H9 (cell line): ENCODE results near the gene GCN1. TPM values are rescaled to one million over a fixed set of nuclear protein-coding genes. Genes with fewer than 3 reads are reported as not detected.

Experiments used
- DNase-seq: peaks from one replicate; pipeline ENCODE4 v3.0.0-alpha.2; 2017
- H2AFZ ChIP-seq: one replicate; pipeline ENCODE4 v1.6.1; 2013; ENCODE audit warnings: mild to moderate bottlenecking, low read length, control low read depth, moderate library complexity
- H2AK5ac ChIP-seq: 2 replicates; pipeline ENCODE4 v1.6.1; 2013; ENCODE audit warnings: low read length, control low read depth, mixed read lengths; ENCODE audit not compliant: insufficient read length
- H2BK120ac ChIP-seq: one replicate; pipeline ENCODE4 v1.6.1; 2013; ENCODE audit warnings: low read depth, mild to moderate bottlenecking, low read length, control low read depth, inconsistent platforms; ENCODE audit not compliant: poor library complexity, severe bottlenecking
- H2BK12ac ChIP-seq: 2 replicates; pipeline ENCODE4 v1.6.1; 2013; ENCODE audit warnings: low read length, control low read depth, mixed read lengths, low read depth; ENCODE audit not compliant: insufficient read length
- H2BK15ac ChIP-seq: 2 replicates; pipeline ENCODE4 v1.6.1; 2013; ENCODE audit warnings: low read depth, low read length, control low read depth
- H2BK20ac ChIP-seq: one replicate; pipeline ENCODE4 v1.6.1; 2013; ENCODE audit warnings: low read depth, mild to moderate bottlenecking, low read length, control low read depth, inconsistent platforms; ENCODE audit not compliant: poor library complexity, severe bottlenecking
- H2BK5ac ChIP-seq: 2 replicates; pipeline ENCODE4 v1.6.1; 2013; ENCODE audit warnings: low read length, control low read depth, mixed read lengths; ENCODE audit not compliant: insufficient read length
- H3K14ac ChIP-seq: 2 replicates; pipeline ENCODE4 v1.6.1; 2013; ENCODE audit warnings: low read length, control low read depth; ENCODE audit not compliant: insufficient read depth
- H3K18ac ChIP-seq: 2 replicates; pipeline ENCODE4 v1.6.1; 2013; ENCODE audit warnings: low read depth, mild to moderate bottlenecking, mixed read lengths, low read length, control low read depth; ENCODE audit not compliant: insufficient read length
- H3K23ac ChIP-seq: 2 replicates; pipeline ENCODE4 v1.6.1; 2013; ENCODE audit warnings: low read length, control low read depth, mixed read lengths, low read depth; ENCODE audit not compliant: insufficient read length
- H3K23me2 ChIP-seq: 2 replicates; pipeline ENCODE4 v1.6.1; 2013; ENCODE audit warnings: low read depth, mild to moderate bottlenecking, mixed read lengths, low read length, control low read depth; ENCODE audit not compliant: insufficient read length, poor library complexity, severe bottlenecking
- H3K27ac ChIP-seq: 2 replicates; pipeline ENCODE4 v1.5.1; 2013; ENCODE audit warnings: low read length, control low read depth, mixed read lengths, low read depth; ENCODE audit not compliant: insufficient read length
- H3K27me3 ChIP-seq: 2 replicates; pipeline ENCODE4 v1.6.1; 2013; ENCODE audit warnings: low read length, control low read depth, inconsistent platforms; ENCODE audit not compliant: insufficient read depth
- H3K4ac ChIP-seq: 2 replicates; pipeline ENCODE4 v1.6.1; 2013; ENCODE audit warnings: low read depth, mild to moderate bottlenecking, control low read depth, inconsistent platforms, low read length, moderate library complexity
- H3K4me1 ChIP-seq: 2 replicates; pipeline ENCODE4 v1.6.1; 2013; ENCODE audit warnings: low read length, control low read depth, inconsistent platforms; ENCODE audit not compliant: insufficient read depth
- H3K4me2 ChIP-seq: 2 replicates; pipeline ENCODE4 v1.6.1; 2013; ENCODE audit warnings: low read length, control low read depth, mixed read lengths; ENCODE audit not compliant: insufficient read length, insufficient read depth
- H3K56ac ChIP-seq: 2 replicates; pipeline ENCODE4 v1.6.1; 2013; ENCODE audit warnings: low read depth, mild to moderate bottlenecking, mixed read lengths, low read length, control low read depth; ENCODE audit not compliant: insufficient read length
- H3K79me1 ChIP-seq: 2 replicates; pipeline ENCODE4 v1.6.1; 2013; ENCODE audit warnings: low read depth, mild to moderate bottlenecking, moderate library complexity, low read length, control low read depth, inconsistent platforms; ENCODE audit not compliant: insufficient read depth, poor library complexity, severe bottlenecking
- H3K79me2 ChIP-seq: 2 replicates; pipeline ENCODE4 v1.6.1; 2013; ENCODE audit warnings: low read length, control low read depth, inconsistent platforms; ENCODE audit not compliant: insufficient read depth
- H3K9ac ChIP-seq: 2 replicates; pipeline ENCODE4 v1.6.1; 2013; ENCODE audit warnings: low read length, control low read depth, mixed read lengths; ENCODE audit not compliant: insufficient read length; ENCODE audit errors: extremely low read depth
- H3K9me3 ChIP-seq: one replicate; pipeline ENCODE4 v1.6.1; 2013; ENCODE audit warnings: low read depth, low read length, inconsistent platforms; ENCODE audit not compliant: control insufficient read depth
- H3T11ph ChIP-seq: one replicate; pipeline ENCODE4 v1.6.1; 2013; ENCODE audit warnings: mild to moderate bottlenecking, low read length, control low read depth, inconsistent platforms
- H4K20me1 ChIP-seq: one replicate; pipeline ENCODE4 v1.6.1; 2013; ENCODE audit not compliant: control insufficient read depth, insufficient read length, insufficient read depth
- H4K5ac ChIP-seq: 2 replicates; pipeline ENCODE4 v1.6.1; 2013; ENCODE audit warnings: low read depth, mild to moderate bottlenecking, mixed read lengths, low read length, control low read depth; ENCODE audit not compliant: insufficient read length
- H4K8ac ChIP-seq: replicated peaks from 2 replicates; pipeline ENCODE4 v1.6.1; 2013; ENCODE audit warnings: low read length, control low read depth, mixed read lengths, low read depth; ENCODE audit not compliant: insufficient read length
- H4K91ac ChIP-seq: 2 replicates; pipeline ENCODE4 v1.6.1; 2013; ENCODE audit warnings: low read depth, mild to moderate bottlenecking, moderate library complexity, mixed read lengths, low read length, control low read depth; ENCODE audit not compliant: insufficient read length
- H3K27ac Mint-ChIP-seq, 3 experiments: 2 replicates in 2 of 3; 3 replicates in 1 of 3; pipeline ENCODE4 v1.8.0; 2020 to 2021; ENCODE audit warnings: mixed read lengths in 3 of 3, mild to moderate bottlenecking in 1 of 3, moderate library complexity in 1 of 3
- H3K27me3 Mint-ChIP-seq: 2 replicates; pipeline ENCODE4 v1.8.0; 2021; ENCODE audit warnings: low read depth, mild to moderate bottlenecking, moderate library complexity, mixed read lengths
- H3K36me3 Mint-ChIP-seq, 3 experiments: 2 replicates in 2 of 3; 3 replicates in 1 of 3; pipeline ENCODE4 v1.8.0; 2020 to 2021; ENCODE audit warnings: low read depth in 3 of 3, mixed read lengths in 3 of 3; ENCODE audit not compliant: insufficient read depth in 1 of 3
- H3K4me1 Mint-ChIP-seq, 2 experiments: 2 replicates each; pipeline ENCODE4 v1.8.0; 2020; ENCODE audit warnings: mixed read lengths in 2 of 2
- H3K4me3 Mint-ChIP-seq, 2 experiments: 2 replicates in 1 of 2; 3 replicates in 1 of 2; pipeline ENCODE4 v1.8.0; 2020 to 2021; ENCODE audit warnings: mild to moderate bottlenecking in 2 of 2, mixed read lengths in 2 of 2, moderate library complexity in 1 of 2
- H3K9me3 Mint-ChIP-seq, 2 experiments: 2 replicates in 1 of 2; 3 replicates in 1 of 2; pipeline ENCODE4 v1.8.0; 2020; ENCODE audit warnings: mild to moderate bottlenecking in 2 of 2, mixed read lengths in 2 of 2, moderate library complexity in 1 of 2
- CTCF ChIP-seq: fragments of 200-600 bp; sonication (generic); conservative IDR thresholded peaks from 3 replicates; pipeline ENCODE4 v1.8.0; 2021; ENCODE audit warnings: antibody characterized with exemption, mild to moderate bottlenecking
- WGBS: extraction: QIAGEN DNeasy Blood & Tissue Kit; methylation state at CpG from one replicate; pipeline ENCODE4 v1.1.7; 2013; ENCODE audit warnings: missing lambda C conversion rate, low lambda C conversion rate, mixed read lengths; ENCODE audit not compliant: insufficient read length; ENCODE audit errors: extremely low coverage; 5-methylcytosine and 5-hydroxymethylcytosine counted together
- total RNA-seq: library from RNA; stranded (reverse); gene quantifications from 2 replicates; pipeline ENCODE4 v1.2.1, GENCODE V29; 2021

The GCN1 gene
- total RNA-seq, 1 experiment from 2014 or later, result 137 TPM

- H3K4me1 ChIP-seq, result no peaks in the 10 kb centered on the region
- H4K5ac ChIP-seq, result no peak overlapping the region
- H4K8ac ChIP-seq, result no peak overlapping the region
- no peak for DNase-seq
- no peak overlapping the region for H3K27ac ChIP-seq
- H3K79me2 ChIP-seq, result no peaks in the 10 kb centered on the region
- Mint-ChIP-seq H3K9me3 (no peaks in the 10 kb centered on the region), H3K27me3 (no peaks in the 10 kb centered on the region), H3K36me3 (peaks cover 65 to 89% (median 89%) of the 10 kb centered on the region in 3 experiments; a peak in 6 of 7 replicates), H3K27ac (peak overlapping the region in 1 of 3 experiments; percentile 67; a peak in 1 of 7 replicates), H3K4me3 (no peak overlapping the region), H3K4me1 (no peaks in the 10 kb centered on the region)
- no peak overlapping the region for H3T11ph ChIP-seq
- no peaks in the 10 kb centered on the region for H3K79me1 ChIP-seq
- TF ChIP-seq CTCF, result no peak
- no peak overlapping the region for H2AK5ac ChIP-seq
- no peaks in the 10 kb centered on the region for H3K9me3 ChIP-seq
- no CpG with 5 or more reads among the region's 14 CpGs for WGBS
- no peak overlapping the region for H3K9ac ChIP-seq
- H2BK5ac ChIP-seq, result no peak overlapping the region
- no peak overlapping the region for H3K4ac ChIP-seq
- no peak overlapping the region for H4K91ac ChIP-seq
- no peak overlapping the region for H2BK12ac ChIP-seq
- no peaks in the 10 kb centered on the region for H4K20me1 ChIP-seq
- no peak overlapping the region for H3K4me2 ChIP-seq
- no peak overlapping the region for H3K23ac ChIP-seq
- H2BK15ac ChIP-seq, result no peak overlapping the region
- no peak overlapping the region for H3K14ac ChIP-seq
- H3K23me2 ChIP-seq, result no peaks in the 10 kb centered on the region
- no peak overlapping the region for H2BK20ac ChIP-seq
- H2BK120ac ChIP-seq, result no peak overlapping the region
- H2AFZ ChIP-seq, result no peak overlapping the region
- H3K18ac ChIP-seq, result no peak overlapping the region
- H3K56ac ChIP-seq, result no peak overlapping the region
- H3K27me3 ChIP-seq, result no peaks in the 10 kb centered on the region
These were observed 52.2 kb downstream of the GCN1 start for GRCh38 chr12:120142231-120142877.
